Measurements from ENCODE around the gene RHOV.

RHOV gene

DNA sequence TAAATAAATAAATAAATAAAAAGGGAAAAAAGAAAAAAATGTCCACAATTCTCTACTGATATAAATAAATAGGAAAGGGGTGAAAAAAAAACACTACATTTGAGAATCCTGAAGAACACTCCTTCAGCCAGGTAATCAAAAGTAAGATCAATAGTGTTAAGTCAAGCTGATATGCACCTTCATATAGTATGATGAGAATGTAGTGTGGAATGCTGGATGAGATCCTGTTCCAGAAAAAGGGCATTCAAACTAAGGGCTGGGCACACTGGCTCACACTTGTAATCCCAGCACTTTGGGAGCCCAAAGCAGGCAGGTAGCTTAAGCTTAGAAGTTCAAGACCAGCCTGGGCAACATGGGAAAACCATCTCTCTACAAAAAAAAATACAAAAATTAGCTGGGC, 15.1 kb upstream of the RHOV start:
- Histone ChIP-seq H3K27ac (ENCODE audit: low read length) (no peak overlapping the region), H3K9me3 (ENCODE audit: insufficient read depth, low read length) (no peaks in the 10 kb centered on the region), H3K4me2 (ENCODE audit: low read length) (no peak overlapping the region), H3K27me3 (ENCODE audit: low read depth, low read length) (peaks cover 4% of the 10 kb centered on the region; the same call in 1 of the 2 replicates), H3K4me1 (ENCODE audit: low read length) (peaks cover 3% of the 10 kb centered on the region; the same call in 1 of the 2 replicates), H3K4me3 (ENCODE audit: low read length) (no peak overlapping the region), H3K9ac (ENCODE audit: low read length) (no peak overlapping the region), H2AFZ (ENCODE audit: low read depth, low read length) (no peak overlapping the region), H3K36me3 (replicated peaks; ENCODE audit: low read depth, low read length) (no peaks in the 10 kb centered on the region), H3K79me2 (ENCODE audit: low read length) (no peaks in the 10 kb centered on the region), H4K20me1 (ENCODE audit: insufficient read depth, low read length) (no peaks in the 10 kb centered on the region)
- TF ChIP-seq, protein P1, sequence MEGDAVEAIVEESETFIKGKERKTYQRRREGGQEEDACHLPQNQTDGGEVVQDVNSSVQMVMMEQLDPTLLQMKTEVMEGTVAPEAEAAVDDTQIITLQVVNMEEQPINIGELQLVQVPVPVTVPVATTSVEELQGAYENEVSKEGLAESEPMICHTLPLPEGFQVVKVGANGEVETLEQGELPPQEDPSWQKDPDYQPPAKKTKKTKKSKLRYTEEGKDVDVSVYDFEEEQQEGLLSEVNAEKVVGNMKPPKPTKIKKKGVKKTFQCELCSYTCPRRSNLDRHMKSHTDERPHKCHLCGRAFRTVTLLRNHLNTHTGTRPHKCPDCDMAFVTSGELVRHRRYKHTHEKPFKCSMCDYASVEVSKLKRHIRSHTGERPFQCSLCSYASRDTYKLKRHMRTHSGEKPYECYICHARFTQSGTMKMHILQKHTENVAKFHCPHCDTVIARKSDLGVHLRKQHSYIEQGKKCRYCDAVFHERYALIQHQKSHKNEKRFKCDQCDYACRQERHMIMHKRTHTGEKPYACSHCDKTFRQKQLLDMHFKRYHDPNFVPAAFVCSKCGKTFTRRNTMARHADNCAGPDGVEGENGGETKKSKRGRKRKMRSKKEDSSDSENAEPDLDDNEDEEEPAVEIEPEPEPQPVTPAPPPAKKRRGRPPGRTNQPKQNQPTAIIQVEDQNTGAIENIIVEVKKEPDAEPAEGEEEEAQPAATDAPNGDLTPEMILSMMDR (IDR thresholded peaks at IDR 0.05; ENCODE audit: low read depth, low read length), result no peak
- no peak for TF ChIP-seq EZH2phosphoT487 (IDR thresholded peaks at IDR 0.05; ENCODE audit: low read depth)

DNA sequence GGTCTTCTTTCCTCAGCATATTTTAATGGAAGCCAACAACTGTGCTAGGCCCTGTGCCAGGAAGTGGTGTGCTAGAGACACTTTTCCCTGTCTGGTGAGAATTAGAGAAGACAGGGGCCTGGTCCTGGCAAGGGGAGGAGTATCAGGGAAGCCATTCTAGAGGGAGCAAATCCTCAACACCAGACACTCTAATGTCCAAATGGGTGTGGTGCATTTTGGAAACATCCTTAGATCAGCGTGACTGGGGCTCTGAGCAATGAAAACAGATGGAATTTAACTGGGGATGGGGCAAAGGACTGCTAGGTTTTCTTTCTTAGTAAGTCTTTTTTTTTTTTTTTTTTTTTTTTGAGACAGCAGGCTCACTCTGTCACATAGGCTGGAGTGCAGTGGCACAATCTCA, 12.6 kb upstream of the RHOV start:
- Histone ChIP-seq H3K27me3 (ENCODE audit: low read depth, low read length) (no peaks in the 10 kb centered on the region), H2AFZ (ENCODE audit: low read depth, low read length) (no peak overlapping the region), H3K9ac (ENCODE audit: low read length) (no peak overlapping the region), H4K20me1 (ENCODE audit: insufficient read depth, low read length) (no peaks in the 10 kb centered on the region), H3K9me3 (ENCODE audit: insufficient read depth, low read length) (no peaks in the 10 kb centered on the region), H3K4me3 (ENCODE audit: low read length) (no peak overlapping the region), H3K36me3 (replicated peaks; ENCODE audit: low read depth, low read length) (no peaks in the 10 kb centered on the region), H3K4me2 (ENCODE audit: low read length) (no peak overlapping the region), H3K79me2 (ENCODE audit: low read length) (no peaks in the 10 kb centered on the region), H3K4me1 (ENCODE audit: low read length) (no peaks in the 10 kb centered on the region), H3K27ac (ENCODE audit: low read length) (no peak overlapping the region)
- no peak for TF ChIP-seq EZH2phosphoT487 (IDR thresholded peaks at IDR 0.05; ENCODE audit: low read depth)
- TF ChIP-seq, protein P1 (IDR thresholded peaks at IDR 0.05; ENCODE audit: low read depth, low read length), result no peak

DNA sequence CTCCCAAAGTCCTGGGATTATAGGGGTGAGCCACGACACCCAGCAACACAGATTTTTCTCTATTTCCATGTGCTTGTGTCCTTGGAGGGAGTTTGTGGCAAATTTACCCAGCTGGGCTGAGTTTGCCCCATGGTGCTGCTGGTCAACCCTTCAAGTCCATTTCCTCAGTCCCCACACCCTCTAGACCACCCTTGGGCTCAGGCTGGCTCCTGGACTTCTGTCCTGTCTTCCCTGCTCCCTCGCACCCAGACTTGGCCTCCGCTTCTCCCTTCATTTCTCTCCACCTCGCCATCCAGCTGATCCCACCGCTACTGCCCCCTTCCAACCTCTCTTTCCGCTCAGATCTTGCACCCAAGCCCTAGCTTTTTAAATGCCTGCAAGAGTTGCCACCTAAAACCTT, 7.3 kb upstream of the RHOV start:
- no peak overlapping the region for H3K9ac ChIP-seq (ENCODE audit: low read length)
- no peak overlapping the region for H2AFZ ChIP-seq (ENCODE audit: low read depth, low read length)
- peaks cover 11% of the 10 kb centered on the region for H3K4me1 ChIP-seq (ENCODE audit: low read length)
- TF ChIP-seq, protein P1 (IDR thresholded peaks at IDR 0.05; ENCODE audit: low read depth, low read length), result no peak
- TF ChIP-seq EZH2phosphoT487 (IDR thresholded peaks at IDR 0.05; ENCODE audit: low read depth), result no peak
- H3K27ac ChIP-seq (ENCODE audit: low read length), result no peak overlapping the region
- H3K4me3 ChIP-seq (ENCODE audit: low read length), result no peak overlapping the region
- no peaks in the 10 kb centered on the region for H3K9me3 ChIP-seq (ENCODE audit: insufficient read depth, low read length)
- H4K20me1 ChIP-seq (ENCODE audit: insufficient read depth, low read length), result no peaks in the 10 kb centered on the region
- no peaks in the 10 kb centered on the region for H3K36me3 ChIP-seq (replicated peaks; ENCODE audit: low read depth, low read length)
- no peak overlapping the region for H3K4me2 ChIP-seq (ENCODE audit: low read length)
- no peaks in the 10 kb centered on the region for H3K79me2 ChIP-seq (ENCODE audit: low read length)
- no peaks in the 10 kb centered on the region for H3K27me3 ChIP-seq (ENCODE audit: low read depth, low read length)

DNA sequence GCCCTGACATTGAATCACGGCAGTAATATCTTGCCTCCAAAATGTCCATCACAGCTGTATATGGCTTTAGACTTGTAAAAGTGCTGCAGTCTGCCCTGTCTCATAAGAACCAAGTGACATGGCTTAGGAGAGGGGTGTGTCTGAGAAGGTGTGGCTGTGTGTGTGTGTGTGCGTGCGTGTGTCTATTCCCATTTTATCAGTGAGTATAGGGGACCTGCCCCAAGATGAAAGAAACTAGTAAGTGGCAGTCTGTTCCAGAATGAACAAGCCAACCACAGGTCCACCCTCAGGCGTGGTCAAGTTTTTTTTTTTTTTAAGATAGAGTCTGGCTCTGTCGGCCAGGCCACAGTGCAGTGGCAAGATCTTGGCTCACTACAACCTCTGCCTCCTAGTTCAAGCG, 5.6 kb upstream of the RHOV start:
- H3K79me2 ChIP-seq (ENCODE audit: low read length), result no peaks in the 10 kb centered on the region
- H3K36me3 ChIP-seq (replicated peaks; ENCODE audit: low read depth, low read length), result no peaks in the 10 kb centered on the region
- H3K4me3 ChIP-seq (ENCODE audit: low read length), result no peak overlapping the region
- H4K20me1 ChIP-seq (ENCODE audit: insufficient read depth, low read length), result no peaks in the 10 kb centered on the region
- peaks cover 13% of the 10 kb centered on the region for H3K4me1 ChIP-seq (ENCODE audit: low read length)
- no peak for TF ChIP-seq EZH2phosphoT487 (IDR thresholded peaks at IDR 0.05; ENCODE audit: low read depth)
- TF ChIP-seq, protein P1 (IDR thresholded peaks at IDR 0.05; ENCODE audit: low read depth, low read length), result no peak
- H3K9ac ChIP-seq (ENCODE audit: low read length), result no peak overlapping the region
- H3K27ac ChIP-seq (ENCODE audit: low read length), result no peak overlapping the region
- H3K27me3 ChIP-seq (ENCODE audit: low read depth, low read length), result no peaks in the 10 kb centered on the region
- no peak overlapping the region for H3K4me2 ChIP-seq (ENCODE audit: low read length)
- H3K9me3 ChIP-seq (ENCODE audit: insufficient read depth, low read length), result no peaks in the 10 kb centered on the region
- no peak overlapping the region for H2AFZ ChIP-seq (ENCODE audit: low read depth, low read length)

Data from OCI-LY3 (cell line).